ENCODE data around the gene SLC10A6. TPM values are rescaled to one million over a fixed set of nuclear protein-coding genes. Genes with fewer than 3 reads are reported as not detected.
A peak's percentile ranks its signal among the peaks of the same experiment; 100 is the strongest.

Gene SLC10A6
- total and polyA plus RNA-seq, 4 donors: 0.08 to 0.95 (median 0.25) TPM

GRCh38 chr4:86818841-86819240, 30.3 kb downstream of the SLC10A6 start:
- Histone ChIP-seq H3K27me3 (ENCODE audit: control insufficient read depth in 3 of 3, insufficient read depth in 3 of 3, low read length in 2 of 3) (no peaks in the 10 kb centered on the region), H3K36me3 (ENCODE audit: control insufficient read depth in 4 of 4, insufficient read depth in 4 of 4, low read length in 4 of 4) (peaks cover 0 to 10% (median 1%) of the 10 kb centered on the region in 4 donors), H3K9ac (ENCODE audit: insufficient read depth in 1 of 2, low read length in 2 of 2) (no peak overlapping the region), H3K4me3 (no peak overlapping the region), H3K9me3 (ENCODE audit: control insufficient read depth in 4 of 4, insufficient read depth in 3 of 4, low read length in 3 of 4) (peaks cover 0 to 5% (median 0%) of the 10 kb centered on the region in 4 donors), H3K4me1 (ENCODE audit: control insufficient read depth in 5 of 5, insufficient read depth in 5 of 5, low read length in 5 of 5) (peaks cover 0 to 33% (median 0%) of the 10 kb centered on the region in 5 donors), H3K27ac (ENCODE audit: low read depth in 1 of 2, low read length in 1 of 2) (no peak overlapping the region)
- WGBS, 2 donors: 83 to 84% methylated on average over 3 of the region's 3 CpGs
- ATAC-seq (ENCODE audit: insufficient read depth, low FRiP score) (no peak), DNase-seq (no peak)
- no peak for TF ChIP-seq CTCF (IDR thresholded peaks at IDR 0.05; ENCODE audit: control extremely low read depth, extremely low read depth)

DNA sequence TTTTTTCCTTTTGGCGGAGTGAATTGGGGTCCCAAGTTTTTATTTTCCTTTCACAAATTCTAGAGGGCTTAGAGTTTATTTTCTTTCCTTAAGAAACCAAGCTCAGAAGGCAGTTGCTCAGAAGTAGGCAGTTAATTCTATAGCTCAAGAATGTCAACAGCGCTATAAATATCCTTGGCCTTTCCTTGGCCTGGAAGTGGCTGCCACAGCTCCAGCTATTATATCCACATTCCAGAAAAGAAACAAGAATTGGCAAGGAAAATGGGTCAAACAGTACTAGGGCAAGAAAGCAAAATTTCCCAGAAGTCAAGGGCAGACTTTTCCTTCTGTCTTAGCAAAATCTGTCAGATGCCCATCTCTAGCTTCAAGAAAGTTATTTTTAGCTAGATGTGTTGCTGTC, 31.0 kb downstream of the SLC10A6 start:
- no peak overlapping the region for H3K4me3 ChIP-seq
- TF ChIP-seq CTCF (IDR thresholded peaks at IDR 0.05; ENCODE audit: control extremely low read depth, extremely low read depth): no peak
- no peak for ATAC-seq (ENCODE audit: insufficient read depth, low FRiP score)
- H3K27ac ChIP-seq (ENCODE audit: low read depth in 1 of 2, low read length in 1 of 2): no peak overlapping the region
- peaks cover 0 to 10% (median 3%) of the 10 kb centered on the region in 4 donors for H3K36me3 ChIP-seq (ENCODE audit: control insufficient read depth in 4 of 4, insufficient read depth in 4 of 4, low read length in 4 of 4)
- H3K4me1 ChIP-seq (ENCODE audit: control insufficient read depth in 5 of 5, insufficient read depth in 5 of 5, low read length in 5 of 5): peaks cover 0 to 33% (median 0%) of the 10 kb centered on the region in 5 donors
- 89 to 90% methylated on average over 2 of the region's 2 CpGs for WGBS, 2 donors
- DNase-seq: peak in 2 of 3 donors; percentile 46 to 70
- H3K9ac ChIP-seq (ENCODE audit: insufficient read depth in 1 of 2, low read length in 2 of 2): no peak overlapping the region
- no peaks in the 10 kb centered on the region for H3K27me3 ChIP-seq (ENCODE audit: control insufficient read depth in 3 of 3, insufficient read depth in 3 of 3, low read length in 2 of 3)
- peaks cover 0 to 5% (median 0%) of the 10 kb centered on the region in 4 donors for H3K9me3 ChIP-seq (ENCODE audit: control insufficient read depth in 4 of 4, insufficient read depth in 3 of 4, low read length in 3 of 4)

GRCh38 chr4:86816501-86817273, 32.5 kb downstream of the SLC10A6 start:
- Histone ChIP-seq H3K36me3 (ENCODE audit: control insufficient read depth in 4 of 4, insufficient read depth in 4 of 4, low read length in 4 of 4) (peaks cover 0 to 15% (median 4%) of the 10 kb centered on the region in 4 donors), H3K9me3 (ENCODE audit: control insufficient read depth in 4 of 4, insufficient read depth in 3 of 4, low read length in 3 of 4) (peaks cover 0 to 5% (median 0%) of the 10 kb centered on the region in 4 donors), H3K9ac (ENCODE audit: insufficient read depth in 1 of 2, low read length in 2 of 2) (peak overlapping the region in 1 of 2 donors; percentile 29), H3K4me3 (no peak overlapping the region), H3K27ac (ENCODE audit: low read depth in 1 of 2, low read length in 1 of 2) (no peak overlapping the region), H3K27me3 (ENCODE audit: control insufficient read depth in 3 of 3, insufficient read depth in 3 of 3, low read length in 2 of 3) (no peaks in the 10 kb centered on the region), H3K4me1 (ENCODE audit: control insufficient read depth in 5 of 5, insufficient read depth in 5 of 5, low read length in 5 of 5) (peaks cover 0 to 33% (median 0%) of the 10 kb centered on the region in 5 donors)
- WGBS, 2 donors: 77 to 88% methylated on average over 9 of the region's 9 CpGs
- no peak for TF ChIP-seq CTCF (IDR thresholded peaks at IDR 0.05; ENCODE audit: control extremely low read depth, extremely low read depth)
- ATAC-seq (ENCODE audit: insufficient read depth, low FRiP score) (no peak), DNase-seq (peak; percentile 67 to 94 (median 89))
